Measurements from ENCODE around the gene CLPX.

Gene CLPX

GRCh38 chr15:65221697-65222096, 36.6 kb upstream of the CLPX start:
- no peak for DNase-seq (ENCODE audit: low spot score)
- H2AFZ ChIP-seq (ENCODE audit: low read length), result no peak overlapping the region
- no CpG with 5 or more reads among the region's 2 CpGs for WGBS, 2 donors (ENCODE audit: extremely low coverage in 2 of 2, insufficient read length in 2 of 2, insufficient replicate concordance in 1 of 2)

GRCh38 chr15:65219137-65219536, 34.0 kb upstream of the CLPX start:
- peaks cover 0 to 6% (median 0%) of the 10 kb centered on the region in 3 experiments for H3K27me3 ChIP-seq (ENCODE audit: control insufficient read depth in 3 of 3, insufficient read depth in 3 of 3, low read depth in 1 of 3, low read length in 3 of 3)
- no peak overlapping the region for H3K4me3 ChIP-seq (ENCODE audit: low read length in 2 of 2)
- no CpG with 5 or more reads among the region's 3 CpGs for WGBS, 2 donors (ENCODE audit: extremely low coverage in 2 of 2, insufficient read length in 2 of 2, insufficient replicate concordance in 1 of 2)
- H3K9me3 ChIP-seq (replicated peaks in 1 of 2; ENCODE audit: control insufficient read depth in 2 of 2, insufficient read depth in 1 of 2, low read depth in 1 of 2, low read length in 2 of 2), result no peaks in the 10 kb centered on the region
- H4K91ac ChIP-seq (ENCODE audit: low read depth, low read length, poor library complexity), result no peak overlapping the region
- no peak overlapping the region for H4K8ac ChIP-seq (ENCODE audit: low read depth, low read length)
- H2BK120ac ChIP-seq (ENCODE audit: low read depth, low read length), result no peak overlapping the region
- H2AFZ ChIP-seq (ENCODE audit: low read length), result no peak overlapping the region
- H3K14ac ChIP-seq (ENCODE audit: low read length), result no peak overlapping the region
- no peak overlapping the region for H2BK12ac ChIP-seq (ENCODE audit: low read length)
- H2BK15ac ChIP-seq (ENCODE audit: low read length), result no peak overlapping the region
- H3K4ac ChIP-seq (ENCODE audit: low read length), result no peak overlapping the region
- no peaks in the 10 kb centered on the region for H3K79me1 ChIP-seq (ENCODE audit: low read depth, low read length)
- H3K4me1 ChIP-seq (ENCODE audit: control insufficient read depth in 2 of 2, insufficient read depth in 1 of 2, low read depth in 1 of 2, low read length in 2 of 2), result no peaks in the 10 kb centered on the region
- H2BK5ac ChIP-seq (ENCODE audit: low read length), result no peak overlapping the region
- H3K18ac ChIP-seq (ENCODE audit: low read length), result no peak overlapping the region
- DNase-seq (ENCODE audit: low spot score), result no peak
- H2AK5ac ChIP-seq (ENCODE audit: low read depth, low read length), result no peak overlapping the region
- H3K23ac ChIP-seq (ENCODE audit: low read depth, low read length, poor library complexity), result no peak overlapping the region
- H3K27ac ChIP-seq (replicated peaks; ENCODE audit: low read length), result no peak overlapping the region
- no peak overlapping the region for H3K4me2 ChIP-seq (ENCODE audit: insufficient read depth, low read length, poor library complexity, severe bottlenecking)
- no peaks in the 10 kb centered on the region for H3K36me3 ChIP-seq (replicated peaks in 1 of 2; ENCODE audit: control insufficient read depth in 2 of 2, insufficient read depth in 2 of 2, low read length in 2 of 2)
- H3K9ac ChIP-seq (ENCODE audit: low read depth, low read length, poor library complexity), result no peak overlapping the region

More at GRCh38 chr15:65221697-65222096, 36.6 kb upstream of the CLPX start:
- H3K23ac ChIP-seq (ENCODE audit: low read depth, low read length, poor library complexity), result no peak overlapping the region
- H3K4me3 ChIP-seq (ENCODE audit: low read length in 2 of 2), result no peak overlapping the region
- H3K9me3 ChIP-seq (replicated peaks in 1 of 2; ENCODE audit: control insufficient read depth in 2 of 2, insufficient read depth in 1 of 2, low read depth in 1 of 2, low read length in 2 of 2), result no peaks in the 10 kb centered on the region
- peaks cover 0 to 8% (median 0%) of the 10 kb centered on the region in 3 experiments for H3K27me3 ChIP-seq (ENCODE audit: control insufficient read depth in 3 of 3, insufficient read depth in 3 of 3, low read depth in 1 of 3, low read length in 3 of 3)
- no peaks in the 10 kb centered on the region for H3K79me1 ChIP-seq (ENCODE audit: low read depth, low read length)
- H3K9ac ChIP-seq (ENCODE audit: low read depth, low read length, poor library complexity), result no peak overlapping the region
- H3K4ac ChIP-seq (ENCODE audit: low read length), result no peak overlapping the region
- no peak overlapping the region for H4K91ac ChIP-seq (ENCODE audit: low read depth, low read length, poor library complexity)
- H3K27ac ChIP-seq (replicated peaks; ENCODE audit: low read length), result no peak overlapping the region
- H2BK120ac ChIP-seq (ENCODE audit: low read depth, low read length), result no peak overlapping the region
- peaks cover 0 to 3% of the 10 kb centered on the region in 2 donors for H3K4me1 ChIP-seq (ENCODE audit: control insufficient read depth in 2 of 2, insufficient read depth in 1 of 2, low read depth in 1 of 2, low read length in 2 of 2)
- no peak overlapping the region for H2AK5ac ChIP-seq (ENCODE audit: low read depth, low read length)
- no peak overlapping the region for H2BK15ac ChIP-seq (ENCODE audit: low read length)
- H3K14ac ChIP-seq (ENCODE audit: low read length), result no peak overlapping the region
- no peak overlapping the region for H4K8ac ChIP-seq (ENCODE audit: low read depth, low read length)
- H2BK12ac ChIP-seq (ENCODE audit: low read length), result no peak overlapping the region
- H3K18ac ChIP-seq (ENCODE audit: low read length), result no peak overlapping the region
- H2BK5ac ChIP-seq (ENCODE audit: low read length), result no peak overlapping the region
- H3K36me3 ChIP-seq (replicated peaks in 1 of 2; ENCODE audit: control insufficient read depth in 2 of 2, insufficient read depth in 2 of 2, low read length in 2 of 2), result no peaks in the 10 kb centered on the region
- no peak overlapping the region for H3K4me2 ChIP-seq (ENCODE audit: insufficient read depth, low read length, poor library complexity, severe bottlenecking)

GRCh38 chr15:65217526-65218482, 32.7 kb upstream of the CLPX start:
- Histone ChIP-seq H2AFZ (ENCODE audit: low read length) (no peak overlapping the region), H3K9me3 (replicated peaks in 1 of 2; ENCODE audit: control insufficient read depth in 2 of 2, insufficient read depth in 1 of 2, low read depth in 1 of 2, low read length in 2 of 2) (no peaks in the 10 kb centered on the region), H2AK5ac (ENCODE audit: low read depth, low read length) (no peak overlapping the region), H3K79me1 (ENCODE audit: low read depth, low read length) (no peaks in the 10 kb centered on the region), H2BK120ac (ENCODE audit: low read depth, low read length) (no peak overlapping the region), H2BK5ac (ENCODE audit: low read length) (no peak overlapping the region), H3K18ac (ENCODE audit: low read length) (no peak overlapping the region), H3K4me3 (ENCODE audit: low read length in 2 of 2) (no peak overlapping the region), H3K23ac (ENCODE audit: low read depth, low read length, poor library complexity) (no peak overlapping the region), H3K4me2 (ENCODE audit: insufficient read depth, low read length, poor library complexity, severe bottlenecking) (no peak overlapping the region), H2BK12ac (ENCODE audit: low read length) (no peak overlapping the region), H3K36me3 (replicated peaks in 1 of 2; ENCODE audit: control insufficient read depth in 2 of 2, insufficient read depth in 2 of 2, low read length in 2 of 2) (no peaks in the 10 kb centered on the region), H3K27ac (replicated peaks; ENCODE audit: low read length) (no peak overlapping the region), H2BK15ac (ENCODE audit: low read length) (no peak overlapping the region), H3K9ac (ENCODE audit: low read depth, low read length, poor library complexity) (no peak overlapping the region), H4K91ac (ENCODE audit: low read depth, low read length, poor library complexity) (no peak overlapping the region), H3K4me1 (ENCODE audit: control insufficient read depth in 2 of 2, insufficient read depth in 1 of 2, low read depth in 1 of 2, low read length in 2 of 2) (no peaks in the 10 kb centered on the region), H3K27me3 (ENCODE audit: control insufficient read depth in 3 of 3, insufficient read depth in 3 of 3, low read depth in 1 of 3, low read length in 3 of 3) (peaks cover 0 to 9% (median 0%) of the 10 kb centered on the region in 3 experiments), H3K14ac (ENCODE audit: low read length) (no peak overlapping the region), H3K4ac (ENCODE audit: low read length) (no peak overlapping the region), H4K8ac (ENCODE audit: low read depth, low read length) (no peak overlapping the region)
- DNase-seq (ENCODE audit: low spot score), result no peak
- WGBS, 2 donors (ENCODE audit: extremely low coverage in 2 of 2, insufficient read length in 2 of 2, insufficient replicate concordance in 1 of 2), result no CpG with 5 or more reads among the region's 10 CpGs

DNA sequence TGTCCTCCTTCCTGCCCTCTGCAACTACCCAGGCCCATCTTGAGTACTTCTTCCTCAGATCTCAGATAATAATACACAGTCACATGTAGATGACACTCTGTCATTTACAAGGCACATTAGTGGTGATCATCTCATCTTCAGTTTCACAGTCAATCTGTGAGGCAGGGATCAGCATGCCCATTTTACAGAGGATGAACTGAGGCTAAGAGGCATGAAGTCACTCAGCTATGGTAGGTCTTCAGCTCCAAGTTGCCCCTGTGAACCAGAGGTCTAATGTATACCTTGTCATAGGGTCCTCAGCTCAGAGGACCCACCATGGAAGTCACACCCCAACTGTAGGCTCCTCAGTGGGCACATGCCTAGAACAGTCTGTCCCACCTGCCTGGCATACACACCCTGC, 30.4 kb upstream of the CLPX start:
- DNase-seq (ENCODE audit: low spot score), result no peak
- H2AFZ ChIP-seq (ENCODE audit: low read length), result no peak overlapping the region
- no peak overlapping the region for H3K18ac ChIP-seq (ENCODE audit: low read length)
- H4K8ac ChIP-seq (ENCODE audit: low read depth, low read length), result no peak overlapping the region
- no peak overlapping the region for H3K4me2 ChIP-seq (ENCODE audit: insufficient read depth, low read length, poor library complexity, severe bottlenecking)
- no peak overlapping the region for H2BK15ac ChIP-seq (ENCODE audit: low read length)
- H2AK5ac ChIP-seq (ENCODE audit: low read depth, low read length), result no peak overlapping the region
- no peaks in the 10 kb centered on the region for H3K36me3 ChIP-seq (replicated peaks in 1 of 2; ENCODE audit: control insufficient read depth in 2 of 2, insufficient read depth in 2 of 2, low read length in 2 of 2)
- H3K4me1 ChIP-seq (ENCODE audit: control insufficient read depth in 2 of 2, insufficient read depth in 1 of 2, low read depth in 1 of 2, low read length in 2 of 2), result no peaks in the 10 kb centered on the region
- H2BK12ac ChIP-seq (ENCODE audit: low read length), result no peak overlapping the region
- H3K14ac ChIP-seq (ENCODE audit: low read length), result no peak overlapping the region
- H3K27me3 ChIP-seq (ENCODE audit: control insufficient read depth in 3 of 3, insufficient read depth in 3 of 3, low read depth in 1 of 3, low read length in 3 of 3), result peaks cover 0 to 8% (median 0%) of the 10 kb centered on the region in 3 experiments
- H3K23ac ChIP-seq (ENCODE audit: low read depth, low read length, poor library complexity), result no peak overlapping the region
- no peak overlapping the region for H4K91ac ChIP-seq (ENCODE audit: low read depth, low read length, poor library complexity)
- H2BK5ac ChIP-seq (ENCODE audit: low read length), result no peak overlapping the region
- no peak overlapping the region for H3K4ac ChIP-seq (ENCODE audit: low read length)
- no peak overlapping the region for H3K9ac ChIP-seq (ENCODE audit: low read depth, low read length, poor library complexity)
- no peaks in the 10 kb centered on the region for H3K79me1 ChIP-seq (ENCODE audit: low read depth, low read length)
- H3K9me3 ChIP-seq (replicated peaks in 1 of 2; ENCODE audit: control insufficient read depth in 2 of 2, insufficient read depth in 1 of 2, low read depth in 1 of 2, low read length in 2 of 2), result no peaks in the 10 kb centered on the region
- H2BK120ac ChIP-seq (ENCODE audit: low read depth, low read length), result no peak overlapping the region
- no peak overlapping the region for H3K4me3 ChIP-seq (ENCODE audit: low read length in 2 of 2)
- H3K27ac ChIP-seq (replicated peaks; ENCODE audit: low read length), result no peak overlapping the region
